Superior temporal gyrus (tissue), 1 donor: ENCODE measurements around the gene DIP2B.
"Not testable (repeated sequence)": the region's sequence is repeated elsewhere in the genome, so short reads cannot be mapped to it uniquely, and the experiment has no call there.

ENCODE experiments used
- DNase-seq: peaks from one replicate; pipeline ENCODE4 v3.0.0-alpha.2; 2016; ENCODE audit errors: extremely low spot score

The DIP2B gene

GRCh38 chr12:50504798-50505674, at the start of gene DIP2B:
DIP2B (plus strand) TSS chr12:50504985; CDS start chr12:50505141, 156 bp downstream.
- peak; percentile 91 for DNase-seq

GRCh38 chr12:50458606-50459005, 46.2 kb upstream of the DIP2B start:
- no peak for DNase-seq

- no peak for DNase-seq
Observed at GRCh38 chr12:50467439-50467838, 37.3 kb upstream of the DIP2B start.

- DNase-seq, result no peak
Observed at GRCh38 chr12:50477241-50477832, 27.4 kb upstream of the DIP2B start.

GRCh38 chr12:50482571-50482970, 22.2 kb upstream of the DIP2B start:
- no peak for DNase-seq

GRCh38 chr12:50483488-50483887, 21.3 kb upstream of the DIP2B start:
- no peak for DNase-seq

GRCh38 chr12:50488801-50489200, 16.0 kb upstream of the DIP2B start:
- no peak for DNase-seq

GRCh38 chr12:50498119-50498518, 6.7 kb upstream of the DIP2B start:
- DNase-seq, result not testable (repeated sequence)

GRCh38 chr12:50505675-50506530, 1.1 kb downstream of the DIP2B start:
- DNase-seq, result peak; percentile 97

GRCh38 chr12:50506753-50507473, 2.1 kb downstream of the DIP2B start:
- peak; percentile 76 for DNase-seq

- no peak for DNase-seq
Observed at GRCh38 chr12:50507474-50507838, 2.7 kb downstream of the DIP2B start.

- DNase-seq, result peak; percentile 65
Observed at GRCh38 chr12:50507930-50508329, 3.1 kb downstream of the DIP2B start.

- peak; percentile 58 for DNase-seq
Observed at GRCh38 chr12:50508414-50508813, 3.6 kb downstream of the DIP2B start.

- DNase-seq, result no peak
Observed at GRCh38 chr12:50508970-50509663, 4.3 kb downstream of the DIP2B start.

- no peak for DNase-seq
Observed at GRCh38 chr12:50514526-50515276, 9.9 kb downstream of the DIP2B start.

- no peak for DNase-seq
Observed at GRCh38 chr12:50515587-50515986, 10.8 kb downstream of the DIP2B start.

- DNase-seq, result no peak
Observed at GRCh38 chr12:50517421-50518048, 12.8 kb downstream of the DIP2B start.

GRCh38 chr12:50518090-50518489, 13.3 kb downstream of the DIP2B start:
- DNase-seq, result no peak

- DNase-seq, result no peak
Observed at GRCh38 chr12:50519353-50519752, 14.6 kb downstream of the DIP2B start.
